ENCODE data around the gene NCOA4.
"Not testable (repeated sequence)": the region's sequence is repeated elsewhere in the genome, so short reads cannot be mapped to it uniquely, and the experiment has no call there.

The NCOA4 gene

DNA sequence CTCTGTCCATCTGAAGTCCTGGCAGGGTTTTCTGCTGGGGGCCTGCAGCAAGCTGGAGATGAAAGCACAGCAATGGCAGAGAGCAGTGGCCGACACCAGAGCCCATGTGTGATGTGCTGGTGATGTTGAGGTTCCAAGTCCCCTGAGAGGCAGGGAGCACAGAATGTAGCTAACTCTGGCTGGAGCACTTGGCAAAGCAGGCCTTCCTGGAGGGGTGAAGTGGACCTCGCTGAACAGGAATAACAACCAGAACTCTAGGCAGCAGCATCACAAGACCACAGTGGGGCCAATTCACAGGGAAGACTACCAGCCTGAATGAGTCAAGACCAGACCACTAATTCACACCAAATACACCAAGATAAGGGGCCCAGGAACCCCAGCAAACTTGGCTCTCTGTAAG, 38.5 kb upstream of the NCOA4 start:
- Histone ChIP-seq H2AFZ (ENCODE audit: low read length, unreplicated experiment) (no peak overlapping the region), H3K4me1 (ENCODE audit: control insufficient read depth, insufficient read depth, low read length, unreplicated experiment) (no peaks in the 10 kb centered on the region), H3K27me3 (ENCODE audit: insufficient read depth, low read length) (no peaks in the 10 kb centered on the region), H3K4me3 (ENCODE audit: low read depth, low read length) (no peak overlapping the region), H3K36me3 (ENCODE audit: insufficient read depth, low read length) (no peaks in the 10 kb centered on the region), H3K27ac (ENCODE audit: low read depth, low read length) (no peak overlapping the region), H3K79me2 (ENCODE audit: control insufficient read depth, insufficient read depth, low read length, unreplicated experiment) (no peaks in the 10 kb centered on the region)

DNA sequence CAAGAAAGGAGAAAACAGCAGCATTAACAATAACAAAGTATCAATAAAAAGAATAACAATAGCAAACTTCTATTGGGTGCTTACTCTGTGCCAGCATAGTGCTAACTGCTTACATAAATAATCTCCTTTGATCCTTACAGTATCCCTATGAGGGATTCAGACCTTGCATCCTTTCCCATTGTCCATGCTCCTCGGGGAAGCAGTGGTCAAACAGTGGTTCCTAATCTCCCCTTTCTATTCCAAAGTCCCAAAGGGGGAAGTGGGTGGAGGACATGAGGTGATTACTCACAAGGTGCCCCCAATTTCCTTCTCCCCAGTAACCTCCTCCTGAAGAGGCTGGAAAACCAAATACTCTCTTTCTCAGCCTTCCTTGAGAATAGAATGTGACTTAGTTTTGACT, 37.7 kb upstream of the NCOA4 start:
- Histone ChIP-seq H3K4me1 (ENCODE audit: control insufficient read depth, insufficient read depth, low read length, unreplicated experiment) (no peaks in the 10 kb centered on the region), H3K27ac (ENCODE audit: low read depth, low read length) (no peak overlapping the region)

GRCh38 chr10:46064269-46064817, 33.9 kb upstream of the NCOA4 start:
- Histone ChIP-seq H3K27me3 (ENCODE audit: insufficient read depth, low read length) (peaks cover 27% of the 10 kb centered on the region), H2AFZ (ENCODE audit: low read length, unreplicated experiment) (no peak overlapping the region), H3K4me3 (ENCODE audit: low read depth, low read length) (no peak overlapping the region), H3K27ac (ENCODE audit: low read depth, low read length) (no peak overlapping the region), H3K79me2 (ENCODE audit: control insufficient read depth, insufficient read depth, low read length, unreplicated experiment) (no peaks in the 10 kb centered on the region), H3K36me3 (ENCODE audit: insufficient read depth, low read length) (no peaks in the 10 kb centered on the region), H3K4me1 (ENCODE audit: control insufficient read depth, insufficient read depth, low read length, unreplicated experiment) (no peaks in the 10 kb centered on the region)

More for the DNA sequence above, 37.7 kb upstream of the NCOA4 start:
- H3K36me3 ChIP-seq (ENCODE audit: insufficient read depth, low read length): no peaks in the 10 kb centered on the region
- no peak overlapping the region for H2AFZ ChIP-seq (ENCODE audit: low read length, unreplicated experiment)
- H3K4me3 ChIP-seq (ENCODE audit: low read depth, low read length): no peak overlapping the region
- H3K27me3 ChIP-seq (ENCODE audit: insufficient read depth, low read length): peaks cover 1% of the 10 kb centered on the region; the same call in 1 of the 2 replicates
- no peaks in the 10 kb centered on the region for H3K79me2 ChIP-seq (ENCODE audit: control insufficient read depth, insufficient read depth, low read length, unreplicated experiment)

GRCh38 chr10:46062723-46063428, 32.5 kb upstream of the NCOA4 start:
- Histone ChIP-seq H2AFZ (ENCODE audit: low read length, unreplicated experiment) (no peak overlapping the region), H3K27ac (ENCODE audit: low read depth, low read length) (no peak overlapping the region), H3K27me3 (ENCODE audit: insufficient read depth, low read length) (peaks cover 36% of the 10 kb centered on the region), H3K79me2 (ENCODE audit: control insufficient read depth, insufficient read depth, low read length, unreplicated experiment) (no peaks in the 10 kb centered on the region), H3K36me3 (ENCODE audit: insufficient read depth, low read length) (no peaks in the 10 kb centered on the region), H3K4me1 (ENCODE audit: control insufficient read depth, insufficient read depth, low read length, unreplicated experiment) (no peaks in the 10 kb centered on the region), H3K4me3 (ENCODE audit: low read depth, low read length) (no peak overlapping the region)

DNA sequence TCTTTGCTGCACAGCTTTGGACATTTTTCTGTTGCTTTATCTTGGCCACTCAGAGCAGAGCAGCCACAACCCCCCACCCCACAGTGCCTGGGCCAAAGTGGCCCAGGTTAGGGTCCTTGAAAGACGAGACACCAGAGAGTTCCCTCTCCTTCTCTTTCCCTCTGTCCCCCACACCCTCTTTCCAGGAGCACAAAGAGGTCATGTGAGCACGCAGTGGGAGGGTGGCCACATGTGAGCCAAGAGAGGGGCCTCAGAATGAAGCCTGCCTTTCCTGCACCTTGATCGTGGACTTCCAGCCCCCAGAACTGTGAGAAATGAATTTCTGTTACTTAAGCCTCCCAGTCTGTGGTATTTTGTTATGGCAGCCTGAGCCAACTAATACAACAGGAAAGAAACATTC, 30.3 kb upstream of the NCOA4 start:
- H3K27ac ChIP-seq (ENCODE audit: low read depth, low read length): no peak overlapping the region
- no peaks in the 10 kb centered on the region for H3K79me2 ChIP-seq (ENCODE audit: control insufficient read depth, insufficient read depth, low read length, unreplicated experiment)
- H3K27me3 ChIP-seq (ENCODE audit: insufficient read depth, low read length): peaks cover 47% of the 10 kb centered on the region
- no peaks in the 10 kb centered on the region for H3K4me1 ChIP-seq (ENCODE audit: control insufficient read depth, insufficient read depth, low read length, unreplicated experiment)
- H2AFZ ChIP-seq (ENCODE audit: low read length, unreplicated experiment): no peak overlapping the region
- H3K36me3 ChIP-seq (ENCODE audit: insufficient read depth, low read length): no peaks in the 10 kb centered on the region
- no peak overlapping the region for H3K4me3 ChIP-seq (ENCODE audit: low read depth, low read length)

- H3K4me3 ChIP-seq (ENCODE audit: low read depth, low read length); H3K4me1 ChIP-seq (ENCODE audit: control insufficient read depth, insufficient read depth, low read length, unreplicated experiment); H2AFZ ChIP-seq (ENCODE audit: low read length, unreplicated experiment); H3K79me2 ChIP-seq (ENCODE audit: control insufficient read depth, insufficient read depth, low read length, unreplicated experiment); H3K36me3 ChIP-seq (ENCODE audit: insufficient read depth, low read length); H3K27ac ChIP-seq (ENCODE audit: low read depth, low read length): not testable (repeated sequence)
- H3K27me3 ChIP-seq (ENCODE audit: insufficient read depth, low read length): peaks cover 53% of the 10 kb centered on the region
Observed at GRCh38 chr10:46057927-46058326, 27.5 kb upstream of the NCOA4 start.

DNA sequence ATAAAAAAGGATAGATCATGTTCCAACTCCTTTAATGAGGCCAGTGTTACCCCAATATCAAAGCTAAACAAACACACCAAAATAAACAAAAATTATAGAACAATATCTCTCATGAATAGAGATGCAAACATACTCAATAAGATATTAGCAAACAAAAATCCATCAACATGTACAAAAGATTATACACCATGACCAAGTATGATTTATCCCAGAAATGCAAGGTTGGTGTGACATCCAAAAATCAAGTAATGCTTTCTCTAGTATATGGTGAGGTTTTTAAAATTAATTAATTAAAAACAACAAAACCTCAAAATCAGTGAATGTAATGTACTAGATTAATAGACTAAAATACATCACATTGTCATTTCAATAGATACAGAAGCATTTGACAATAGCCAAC, 26.6 kb upstream of the NCOA4 start:
- no peaks in the 10 kb centered on the region for H3K4me1 ChIP-seq (ENCODE audit: control insufficient read depth, insufficient read depth, low read length, unreplicated experiment)
- H3K27me3 ChIP-seq (ENCODE audit: insufficient read depth, low read length): peaks cover 54% of the 10 kb centered on the region
- no peak overlapping the region for H3K4me3 ChIP-seq (ENCODE audit: low read depth, low read length)
- no peaks in the 10 kb centered on the region for H3K36me3 ChIP-seq (ENCODE audit: insufficient read depth, low read length)
- no peak overlapping the region for H2AFZ ChIP-seq (ENCODE audit: low read length, unreplicated experiment)
- H3K27ac ChIP-seq (ENCODE audit: low read depth, low read length): no peak overlapping the region
- H3K79me2 ChIP-seq (ENCODE audit: control insufficient read depth, insufficient read depth, low read length, unreplicated experiment): no peaks in the 10 kb centered on the region

- Histone ChIP-seq H3K4me1 (ENCODE audit: control insufficient read depth, insufficient read depth, low read length, unreplicated experiment) (no peaks in the 10 kb centered on the region), H3K27me3 (ENCODE audit: insufficient read depth, low read length) (peaks cover 59% of the 10 kb centered on the region), H3K4me3 (ENCODE audit: low read depth, low read length) (no peak overlapping the region), H2AFZ (ENCODE audit: low read length, unreplicated experiment) (no peak overlapping the region), H3K79me2 (ENCODE audit: control insufficient read depth, insufficient read depth, low read length, unreplicated experiment) (no peaks in the 10 kb centered on the region), H3K27ac (ENCODE audit: low read depth, low read length) (no peak overlapping the region), H3K36me3 (ENCODE audit: insufficient read depth, low read length) (no peaks in the 10 kb centered on the region)
Observed at GRCh38 chr10:46055771-46056170, 25.3 kb upstream of the NCOA4 start.

- Histone ChIP-seq H3K27me3 (ENCODE audit: insufficient read depth, low read length) (peaks cover 57% of the 10 kb centered on the region), H3K4me3 (ENCODE audit: low read depth, low read length) (no peak overlapping the region), H3K36me3 (ENCODE audit: insufficient read depth, low read length) (no peaks in the 10 kb centered on the region), H3K27ac (ENCODE audit: low read depth, low read length) (no peak overlapping the region), H2AFZ (ENCODE audit: low read length, unreplicated experiment) (no peak overlapping the region), H3K79me2 (ENCODE audit: control insufficient read depth, insufficient read depth, low read length, unreplicated experiment) (no peaks in the 10 kb centered on the region), H3K4me1 (ENCODE audit: control insufficient read depth, insufficient read depth, low read length, unreplicated experiment) (no peaks in the 10 kb centered on the region)
Observed at GRCh38 chr10:46053534-46054434, 23.4 kb upstream of the NCOA4 start.

GRCh38 chr10:46052791-46053375, 22.5 kb upstream of the NCOA4 start:
- no peak overlapping the region for H3K27ac ChIP-seq (ENCODE audit: low read depth, low read length)
- no peak overlapping the region for H3K4me3 ChIP-seq (ENCODE audit: low read depth, low read length)
- no peaks in the 10 kb centered on the region for H3K36me3 ChIP-seq (ENCODE audit: insufficient read depth, low read length)
- no peaks in the 10 kb centered on the region for H3K79me2 ChIP-seq (ENCODE audit: control insufficient read depth, insufficient read depth, low read length, unreplicated experiment)
- peaks cover 57% of the 10 kb centered on the region for H3K27me3 ChIP-seq (ENCODE audit: insufficient read depth, low read length)
- H3K4me1 ChIP-seq (ENCODE audit: control insufficient read depth, insufficient read depth, low read length, unreplicated experiment): no peaks in the 10 kb centered on the region
- H2AFZ ChIP-seq (ENCODE audit: low read length, unreplicated experiment): no peak overlapping the region
